HL-60 (cell line): ENCODE data around the gene ATP6AP1.

ENCODE experiments used
- DNase-seq, 2 experiments: peaks; one replicate each; pipeline ENCODE4 v3.0.0-alpha.2; 2010 to 2020; ENCODE audit warnings: low read depth in 1 of 2, low spot score in 1 of 2
- H3K27ac ChIP-seq: fragments of 250-450 bp; sonication (Bioruptor Pico); replicated peaks from 2 replicates; pipeline ENCODE4 v1.5.1; 2020; ENCODE audit warnings: mild to moderate bottlenecking, moderate library complexity
- H3K27me3 ChIP-seq: fragments of 250-450 bp; sonication (Bioruptor Pico); 2 replicates; pipeline ENCODE4 v1.5.1; 2021; ENCODE audit warnings: mild to moderate bottlenecking, moderate library complexity; ENCODE audit not compliant: insufficient read depth, poor library complexity, severe bottlenecking
- H3K4me3 ChIP-seq: replicated peaks from 2 replicates; pipeline ENCODE4 v1.5.1; 2011; ENCODE audit warnings: mild to moderate bottlenecking, control low read depth, low read length; ENCODE audit not compliant: insufficient read depth
- CTCF ChIP-seq: IDR thresholded peaks from one replicate; pipeline ENCODE4 v1.5.1; 2011; ENCODE audit warnings: low read length, control low read depth, inconsistent platforms; ENCODE audit not compliant: insufficient read depth
- GABPA ChIP-seq: IDR thresholded peaks from 2 replicates; pipeline ENCODE4 v1.6.1; 2012; ENCODE audit warnings: low read depth
- POLR2AphosphoS5 ChIP-seq: IDR thresholded peaks from 2 replicates; pipeline ENCODE4 v1.6.1; 2012; ENCODE audit warnings: low read depth
- REST ChIP-seq: IDR thresholded peaks from 2 replicates; pipeline ENCODE4 v1.6.1; 2012; ENCODE audit warnings: low read depth; ENCODE audit not compliant: insufficient replicate concordance
- SPI1 ChIP-seq: IDR thresholded peaks from 2 replicates; pipeline ENCODE4 v1.6.1; 2012; ENCODE audit warnings: low read depth, mild to moderate bottlenecking, borderline replicate concordance

Gene ATP6AP1

GRCh38 chrX:154467556-154467955 lies 39.1 kb downstream of the ATP6AP1 start:
- DNase-seq, result no peak
- Histone ChIP-seq H3K27me3 (no peaks in the 10 kb centered on the region), H3K4me3 (no peak overlapping the region), H3K27ac (no peak overlapping the region)
- no peak for TF ChIP-seq CTCF
- TF ChIP-seq SPI1, result no peak
- TF ChIP-seq REST, result no peak
- TF ChIP-seq GABPA, result no peak
- TF ChIP-seq POLR2AphosphoS5, result no peak

GRCh38 chrX:154468217-154468616 lies 39.7 kb downstream of the ATP6AP1 start:
- no peak overlapping the region for H3K4me3 ChIP-seq
- TF ChIP-seq SPI1 (no peak), REST (no peak), CTCF (no peak), GABPA (no peak), POLR2AphosphoS5 (no peak)

GRCh38 chrX:154469114-154469513 lies 40.6 kb downstream of the ATP6AP1 start:
- Histone ChIP-seq H3K27me3 (no peaks in the 10 kb centered on the region), H3K27ac (no peak overlapping the region), H3K4me3 (no peak overlapping the region)
- no peak for TF ChIP-seq GABPA
- no peak for TF ChIP-seq CTCF
- no peak for TF ChIP-seq REST
- no peak for TF ChIP-seq POLR2AphosphoS5
- TF ChIP-seq SPI1, result no peak
- no peak for DNase-seq

More at GRCh38 chrX:154468217-154468616, 39.7 kb downstream of the ATP6AP1 start:
- H3K27ac ChIP-seq, result no peak overlapping the region
- DNase-seq, result no peak
- H3K27me3 ChIP-seq, result no peaks in the 10 kb centered on the region
